ENCODE results near the gene FAM135A. TPM values are rescaled to one million over a fixed set of nuclear protein-coding genes. Genes with fewer than 3 reads are reported as not detected.
"Not testable (repeated sequence)": the region's sequence is repeated elsewhere in the genome, so short reads cannot be mapped to it uniquely, and the experiment has no call there.

Gene FAM135A
- polyA plus RNA-seq, 1 donor from 2014 or later, result 4.8 TPM

DNA sequence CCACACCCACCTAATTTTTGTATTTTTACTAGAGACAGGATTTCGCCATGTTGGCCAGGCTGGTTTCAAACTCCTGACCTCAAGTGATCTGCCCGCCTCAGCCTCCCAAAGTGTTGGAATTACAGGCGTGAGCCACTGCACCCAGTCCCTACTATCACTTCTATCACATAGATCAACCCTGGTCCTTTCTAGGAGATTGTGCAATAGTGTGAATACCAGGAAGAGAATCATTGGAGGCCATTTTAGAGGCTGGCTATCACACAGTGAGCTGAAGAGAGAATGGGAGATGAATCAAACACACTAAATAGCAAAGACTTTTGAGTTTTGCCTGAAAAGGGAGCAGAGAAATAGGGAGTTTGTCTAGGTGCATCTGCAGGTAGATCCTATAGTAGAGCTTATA lies 57.2 kb downstream of the FAM135A start:
- H3K27ac Mint-ChIP-seq, H3K4me3 Mint-ChIP-seq, H3K9me3 Mint-ChIP-seq, H3K27me3 Mint-ChIP-seq, H3K4me1 Mint-ChIP-seq: not testable (repeated sequence)
- peaks cover 18% of the 10 kb centered on the region for H3K36me3 Mint-ChIP-seq

DNA sequence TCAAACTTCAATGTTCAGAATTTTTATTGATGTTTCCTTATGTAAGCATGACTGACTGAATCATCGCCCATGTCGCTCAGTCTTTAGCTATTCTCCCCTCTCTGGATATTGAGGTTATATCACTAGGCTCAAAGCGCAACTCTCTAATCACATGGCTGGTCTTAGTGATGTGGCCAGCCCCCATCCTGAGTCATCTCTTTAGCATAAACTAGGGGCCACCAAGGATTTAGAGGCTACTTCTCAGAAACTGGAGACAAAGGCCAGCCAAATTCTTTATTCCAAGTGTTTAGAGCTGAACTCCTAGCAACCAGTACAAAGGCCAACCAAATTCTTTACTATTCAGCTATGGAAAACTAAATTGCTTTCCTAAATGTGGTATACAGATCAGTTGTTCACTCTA lies 61.4 kb downstream of the FAM135A start:
- H3K27me3 Mint-ChIP-seq, result no peaks in the 10 kb centered on the region
- peaks cover 22% of the 10 kb centered on the region for H3K36me3 Mint-ChIP-seq
- peaks cover 0 to 2% (median 0%) of the 10 kb centered on the region in 3 donors for H3K9me3 Mint-ChIP-seq
- H3K4me3 Mint-ChIP-seq, result no peak overlapping the region
- no peaks in the 10 kb centered on the region for H3K4me1 Mint-ChIP-seq
- H3K27ac Mint-ChIP-seq, result no peak overlapping the region

DNA sequence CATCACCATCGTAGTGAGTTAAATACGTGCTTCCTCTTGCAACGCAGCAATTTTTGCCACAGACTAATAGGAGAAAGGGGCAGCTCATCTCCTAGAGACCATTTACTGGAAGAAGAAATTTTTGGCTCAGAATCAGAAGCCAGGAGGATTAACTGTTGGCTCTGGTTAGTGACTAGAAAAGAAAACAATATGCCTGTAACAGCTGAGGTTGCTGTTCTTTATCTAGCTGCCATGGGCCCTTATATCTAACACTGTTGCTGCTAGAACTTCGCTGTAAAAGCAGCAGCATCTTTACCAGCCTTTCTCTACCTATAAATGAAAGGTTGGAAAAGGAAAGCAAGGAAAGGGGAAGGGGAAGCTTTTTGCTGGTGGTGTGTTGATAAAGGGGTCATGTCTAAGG lies 65.9 kb downstream of the FAM135A start:
- H3K4me1 Mint-ChIP-seq, result no peaks in the 10 kb centered on the region
- H3K36me3 Mint-ChIP-seq, result peaks cover 8% of the 10 kb centered on the region
- no peak overlapping the region for H3K4me3 Mint-ChIP-seq
- no peak overlapping the region for H3K27ac Mint-ChIP-seq
- no peaks in the 10 kb centered on the region for H3K27me3 Mint-ChIP-seq
- H3K9me3 Mint-ChIP-seq, result peaks cover 0 to 2% (median 0%) of the 10 kb centered on the region in 3 donors

DNA sequence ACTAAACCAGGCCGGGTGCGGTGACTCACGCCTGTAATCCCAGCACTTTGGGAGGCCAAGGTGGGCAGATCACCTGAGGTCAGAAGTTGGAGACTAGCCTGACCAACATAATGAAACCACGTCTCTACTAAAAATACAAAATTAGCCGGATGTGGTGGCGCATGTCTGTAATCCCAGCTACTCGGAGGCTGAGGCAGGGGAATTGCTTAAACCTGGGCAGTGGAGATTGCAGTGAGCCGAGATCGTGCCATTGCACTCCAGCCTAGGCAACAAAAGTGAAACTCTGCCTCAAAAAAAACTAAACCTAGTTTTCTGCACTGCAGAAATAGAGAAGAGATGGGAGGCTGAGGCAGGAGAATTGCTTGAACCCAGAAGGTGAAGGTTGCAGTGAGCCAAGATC lies 73.3 kb downstream of the FAM135A start:
- not testable (repeated sequence) for H3K9me3 Mint-ChIP-seq, H3K4me3 Mint-ChIP-seq, H3K27me3 Mint-ChIP-seq, H3K36me3 Mint-ChIP-seq, H3K4me1 Mint-ChIP-seq, H3K27ac Mint-ChIP-seq

DNA sequence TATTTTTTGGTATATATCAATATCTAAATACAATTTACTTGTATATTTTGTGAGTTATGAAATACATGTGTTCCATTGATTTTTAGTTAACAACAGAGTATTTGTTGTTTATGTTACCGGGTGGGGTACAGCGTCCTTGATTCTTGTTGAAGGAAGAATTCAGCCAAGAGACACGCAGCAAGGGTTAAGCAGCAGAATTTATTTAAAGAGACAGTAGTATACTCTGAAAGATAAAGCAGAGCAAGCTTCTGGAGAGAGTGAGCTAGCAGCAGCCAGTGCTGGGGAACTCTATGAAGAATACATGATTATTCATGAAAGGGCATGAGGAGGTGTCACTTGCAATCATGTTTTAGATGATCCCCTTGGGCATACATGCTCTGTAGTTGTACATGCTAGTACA lies 76.1 kb downstream of the FAM135A start:
- H3K9me3 Mint-ChIP-seq, result no peaks in the 10 kb centered on the region

DNA sequence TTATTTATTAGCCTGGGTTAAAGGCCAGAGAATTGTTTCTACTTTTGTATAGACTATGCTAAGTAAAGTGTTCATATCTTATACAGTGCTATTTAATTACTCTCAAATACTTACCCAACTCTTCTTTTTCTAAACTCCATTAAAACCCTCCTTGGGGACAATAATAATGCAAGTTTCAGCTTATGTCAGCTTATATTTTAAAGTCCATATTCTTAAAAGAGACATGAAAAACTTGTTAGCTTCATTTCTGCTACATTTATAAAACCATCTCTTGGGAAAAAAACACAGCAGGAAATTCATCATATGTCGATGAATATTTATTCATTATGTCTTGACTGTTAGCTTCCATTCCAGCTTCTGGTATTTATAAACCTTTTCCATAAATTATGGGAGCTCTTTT lies 81.5 kb downstream of the FAM135A start:
- H3K9me3 Mint-ChIP-seq, result peaks cover 3 to 16% (median 13%) of the 10 kb centered on the region in 3 donors
- H3K27ac Mint-ChIP-seq, result no peak overlapping the region
- no peak overlapping the region for H3K4me3 Mint-ChIP-seq
- peaks cover 0 to 2% (median 0%) of the 10 kb centered on the region in 3 donors for H3K4me1 Mint-ChIP-seq
- peaks cover 18% of the 10 kb centered on the region for H3K36me3 Mint-ChIP-seq
- H3K27me3 Mint-ChIP-seq, result no peaks in the 10 kb centered on the region

More for the DNA sequence above, 76.1 kb downstream of the FAM135A start:
- no peak overlapping the region for H3K4me3 Mint-ChIP-seq
- H3K36me3 Mint-ChIP-seq, result peaks cover 6% of the 10 kb centered on the region
- peaks cover 0 to 2% (median 0%) of the 10 kb centered on the region in 3 donors for H3K4me1 Mint-ChIP-seq
- H3K27me3 Mint-ChIP-seq, result no peaks in the 10 kb centered on the region
- H3K27ac Mint-ChIP-seq, result no peak overlapping the region

DNA sequence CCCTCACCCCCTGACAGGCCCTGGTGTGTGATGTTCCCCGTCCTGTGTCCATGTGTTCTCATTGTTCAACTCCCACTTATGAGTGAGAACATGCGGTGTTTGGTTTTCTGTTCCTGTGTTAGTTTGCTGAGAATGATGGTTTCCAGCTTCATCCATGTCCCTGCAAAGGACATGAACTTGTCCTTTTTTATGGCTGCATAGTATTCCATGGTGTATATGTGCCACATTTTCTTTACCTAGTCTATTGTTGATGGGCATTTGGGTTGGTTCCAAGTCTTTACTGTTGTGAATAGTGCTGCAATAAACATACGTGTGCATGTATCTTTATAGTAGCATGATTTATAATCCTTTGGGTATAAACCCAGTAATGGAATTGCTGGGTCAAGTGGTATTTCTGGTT lies 82.5 kb downstream of the FAM135A start:
- Mint-ChIP-seq H3K9me3 (peaks cover 3 to 16% (median 13%) of the 10 kb centered on the region in 3 donors), H3K36me3 (peaks cover 19% of the 10 kb centered on the region)
- not testable (repeated sequence) for H3K4me3 Mint-ChIP-seq, H3K4me1 Mint-ChIP-seq, H3K27ac Mint-ChIP-seq, H3K27me3 Mint-ChIP-seq

DNA sequence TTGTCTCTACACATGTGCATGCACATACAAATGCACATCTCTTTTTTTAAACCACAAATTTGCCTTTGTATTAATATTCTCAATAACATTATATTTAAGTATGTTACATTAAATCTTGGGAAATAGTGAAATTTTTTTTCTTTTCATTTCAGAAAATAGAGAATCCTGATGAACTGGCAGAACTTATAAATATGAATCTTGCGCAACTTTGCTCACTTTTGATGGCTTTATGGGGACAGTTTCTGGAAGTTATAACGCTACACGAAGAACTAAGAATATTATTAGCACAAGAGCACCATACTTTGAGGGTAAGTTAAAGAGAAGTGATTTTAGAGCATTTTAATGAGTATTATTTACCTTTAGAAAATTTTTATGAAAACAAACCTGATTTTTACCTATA lies 89.2 kb downstream of the FAM135A start:
- Mint-ChIP-seq H3K36me3 (peaks cover 37% of the 10 kb centered on the region), H3K27me3 (no peaks in the 10 kb centered on the region)

GRCh38 chr6:70503813-70504465 lies 90.6 kb downstream of the FAM135A start:
- H3K4me3 Mint-ChIP-seq, result no peak overlapping the region
- H3K9me3 Mint-ChIP-seq, result peaks cover 2 to 20% (median 14%) of the 10 kb centered on the region in 3 donors
- no peaks in the 10 kb centered on the region for H3K4me1 Mint-ChIP-seq
- no peak overlapping the region for H3K27ac Mint-ChIP-seq
- no peaks in the 10 kb centered on the region for H3K27me3 Mint-ChIP-seq
- peaks cover 30% of the 10 kb centered on the region for H3K36me3 Mint-ChIP-seq

More for the DNA sequence above, 89.2 kb downstream of the FAM135A start:
- H3K4me3 Mint-ChIP-seq, result no peak overlapping the region
- H3K9me3 Mint-ChIP-seq, result peaks cover 8 to 31% (median 14%) of the 10 kb centered on the region in 3 donors
- no peak overlapping the region for H3K27ac Mint-ChIP-seq
- no peaks in the 10 kb centered on the region for H3K4me1 Mint-ChIP-seq

DNA sequence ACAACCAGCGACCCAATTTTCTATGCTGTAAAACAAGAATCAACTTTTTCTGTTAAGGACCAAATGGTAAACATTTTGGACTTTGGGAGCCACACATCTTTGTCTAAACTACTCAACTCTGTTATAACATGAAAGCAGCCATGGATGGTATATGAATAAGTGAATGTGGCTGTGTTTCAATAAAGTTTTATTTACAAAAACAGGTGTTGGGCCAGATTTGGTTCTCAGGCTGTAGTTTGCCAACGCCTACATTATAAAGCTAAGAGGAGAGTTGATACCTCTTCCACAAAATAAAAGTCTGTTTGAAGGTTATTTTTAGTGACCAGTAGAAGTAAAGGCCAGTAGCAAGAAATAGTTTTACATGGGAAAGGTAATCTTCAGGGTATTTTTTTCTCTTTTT lies 93.0 kb downstream of the FAM135A start:
- no peaks in the 10 kb centered on the region for H3K27me3 Mint-ChIP-seq
- H3K4me3 Mint-ChIP-seq, result no peak overlapping the region
- peaks cover 28% of the 10 kb centered on the region for H3K36me3 Mint-ChIP-seq
- H3K27ac Mint-ChIP-seq, result no peak overlapping the region
- peaks cover 2 to 14% (median 13%) of the 10 kb centered on the region in 3 donors for H3K9me3 Mint-ChIP-seq
- no peaks in the 10 kb centered on the region for H3K4me1 Mint-ChIP-seq

DNA sequence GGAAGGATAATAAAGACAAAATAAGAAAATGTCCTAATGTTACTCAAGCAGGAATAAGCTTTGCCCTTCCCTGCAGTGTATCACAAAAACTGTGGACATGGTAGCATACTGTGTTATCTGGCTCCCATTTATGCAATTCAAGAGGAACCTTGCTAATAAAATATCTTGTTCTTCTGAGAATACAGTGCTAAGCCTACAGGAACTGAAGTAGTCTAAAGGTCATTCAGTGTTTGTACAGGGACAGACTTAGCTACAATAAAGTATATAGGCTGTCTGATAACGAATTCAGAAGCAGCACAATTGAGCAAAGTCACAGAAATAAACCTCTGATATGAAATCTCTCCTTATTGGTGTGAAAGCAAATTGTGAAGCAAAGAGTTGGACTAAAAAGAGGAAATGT lies 93.9 kb downstream of the FAM135A start:
- no peaks in the 10 kb centered on the region for H3K27me3 Mint-ChIP-seq
- H3K27ac Mint-ChIP-seq, result no peak overlapping the region
- no peak overlapping the region for H3K4me3 Mint-ChIP-seq
- no peaks in the 10 kb centered on the region for H3K4me1 Mint-ChIP-seq
- H3K36me3 Mint-ChIP-seq, result peaks cover 25% of the 10 kb centered on the region
- peaks cover 2 to 14% (median 13%) of the 10 kb centered on the region in 3 donors for H3K9me3 Mint-ChIP-seq

DNA sequence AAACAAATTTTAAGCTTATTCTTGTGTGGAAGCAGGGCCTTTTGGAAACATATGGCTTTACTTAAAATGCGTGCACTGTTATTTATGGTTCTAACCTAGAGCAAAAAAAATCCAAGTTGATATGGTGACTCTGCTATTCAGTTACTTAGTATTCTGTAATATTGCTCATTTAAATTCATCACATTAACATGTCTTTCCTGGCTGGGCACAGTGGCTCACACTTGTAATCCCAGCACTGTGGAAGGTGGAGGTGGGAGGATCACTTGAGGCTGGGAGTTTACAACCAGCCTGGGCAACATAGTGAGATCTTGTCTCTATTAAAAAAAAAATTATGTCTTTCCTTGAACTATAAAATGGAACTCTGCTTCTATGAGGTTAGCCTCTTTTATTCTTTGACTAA lies 95.6 kb downstream of the FAM135A start:
- H3K27ac Mint-ChIP-seq, result no peak overlapping the region
- no peaks in the 10 kb centered on the region for H3K4me1 Mint-ChIP-seq
- peaks cover 2 to 7% (median 5%) of the 10 kb centered on the region in 3 donors for H3K9me3 Mint-ChIP-seq
- no peak overlapping the region for H3K4me3 Mint-ChIP-seq
- no peaks in the 10 kb centered on the region for H3K27me3 Mint-ChIP-seq
- peaks cover 13% of the 10 kb centered on the region for H3K36me3 Mint-ChIP-seq

DNA sequence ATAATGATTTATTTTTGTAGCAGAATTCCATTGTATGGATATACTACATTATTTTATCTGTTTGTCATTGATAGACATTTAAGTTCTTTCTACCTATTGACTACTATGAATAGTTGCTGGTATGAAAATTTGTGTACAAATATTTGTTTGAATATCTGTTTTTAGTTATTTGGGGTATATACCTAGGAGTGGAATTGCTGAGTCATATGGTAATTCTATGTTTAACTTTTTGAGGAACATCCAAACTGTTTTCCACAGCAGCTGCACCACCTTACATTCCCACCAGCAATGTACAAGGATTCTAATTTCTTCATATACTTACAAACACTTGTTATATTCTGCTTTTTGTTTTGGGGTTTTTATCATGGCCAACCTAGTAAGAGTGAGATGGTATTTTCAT lies 97.3 kb downstream of the FAM135A start:
- H3K27ac Mint-ChIP-seq, result no peak overlapping the region
- H3K9me3 Mint-ChIP-seq, result no peaks in the 10 kb centered on the region
- peaks cover 9% of the 10 kb centered on the region for H3K36me3 Mint-ChIP-seq
- no peaks in the 10 kb centered on the region for H3K4me1 Mint-ChIP-seq
- H3K27me3 Mint-ChIP-seq, result no peaks in the 10 kb centered on the region
- no peak overlapping the region for H3K4me3 Mint-ChIP-seq

- Mint-ChIP-seq H3K9me3 (no peaks in the 10 kb centered on the region), H3K36me3 (peaks cover 7% of the 10 kb centered on the region), H3K4me3 (no peak overlapping the region), H3K4me1 (peaks cover 0 to 2% (median 0%) of the 10 kb centered on the region in 3 donors), H3K27me3 (no peaks in the 10 kb centered on the region), H3K27ac (no peak overlapping the region)
Observed at GRCh38 chr6:70518723-70519122, 105.4 kb downstream of the FAM135A start.

DNA sequence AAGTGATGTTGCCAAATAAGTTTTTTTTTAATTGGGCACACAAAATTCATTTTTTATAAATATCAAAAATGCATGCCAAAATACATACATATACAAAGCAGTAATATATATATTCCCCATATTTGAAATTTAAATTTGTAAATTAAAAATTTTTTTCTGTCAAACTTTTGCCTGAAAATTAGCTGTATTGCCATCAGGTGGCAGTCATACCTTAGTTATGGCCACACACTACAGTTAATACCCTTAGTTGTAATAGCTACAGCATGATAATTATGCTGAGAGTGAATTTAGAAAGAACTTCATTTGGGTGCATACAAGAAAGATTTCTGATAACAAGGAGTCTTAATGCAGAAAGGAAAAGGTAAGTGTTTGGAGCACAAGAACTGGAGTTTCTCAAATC lies 107.3 kb downstream of the FAM135A start:
- no peak overlapping the region for H3K27ac Mint-ChIP-seq
- H3K4me1 Mint-ChIP-seq, result peaks cover 0 to 2% (median 0%) of the 10 kb centered on the region in 3 donors
- no peaks in the 10 kb centered on the region for H3K27me3 Mint-ChIP-seq
- no peak overlapping the region for H3K4me3 Mint-ChIP-seq
- peaks cover 6% of the 10 kb centered on the region for H3K36me3 Mint-ChIP-seq
- no peaks in the 10 kb centered on the region for H3K9me3 Mint-ChIP-seq

GRCh38 chr6:70524721-70525286 lies 111.5 kb downstream of the FAM135A start:
- Mint-ChIP-seq H3K9me3 (no peaks in the 10 kb centered on the region), H3K36me3 (peaks cover 6% of the 10 kb centered on the region), H3K4me3 (no peak overlapping the region), H3K27ac (no peak overlapping the region), H3K4me1 (no peaks in the 10 kb centered on the region), H3K27me3 (no peaks in the 10 kb centered on the region)
